HepG2 (cell line): ENCODE measurements around the gene SLC2A8. TPM values are rescaled to one million over a fixed set of nuclear protein-coding genes. Genes with fewer than 3 reads are reported as not detected.

Experiments used
- ARNT2 ChIP-seq: sonication (generic); formaldehyde crosslinking; IDR thresholded peaks from 2 replicates; pipeline ENCODE4 v1.8.0; 2022; ENCODE audit warnings: mild to moderate bottlenecking, low read depth, missing genetic modification reagents, moderate library complexity
- CEBPG ChIP-seq: IDR thresholded peaks from 2 replicates; pipeline ENCODE4 v1.6.1; 2016
- CREM ChIP-seq, 2 experiments: sonication (generic) in 1 of 2; formaldehyde crosslinking in 1 of 2; IDR thresholded peaks; 2 replicates each; pipeline versions ENCODE4 v1.4.0 to v1.6.1; 2016 to 2020; ENCODE audit warnings: antibody characterized with exemption in 1 of 2, mild to moderate bottlenecking in 1 of 2, missing genetic modification reagents in 1 of 2
- CSRNP2 ChIP-seq: sonication (generic); formaldehyde crosslinking; conservative IDR thresholded peaks from 2 replicates; pipeline ENCODE4 v1.8.0; 2022; ENCODE audit warnings: low read depth, missing genetic modification reagents
- GMEB2 ChIP-seq: IDR thresholded peaks from 2 replicates; pipeline ENCODE4 v1.6.1; 2016; ENCODE audit warnings: missing biosample characterization, missing genetic modification reagents, low read depth
- HIVEP1 ChIP-seq: sonication (generic); formaldehyde crosslinking; IDR thresholded peaks from 2 replicates; pipeline ENCODE4 v1.4.0; 2020; ENCODE audit warnings: mild to moderate bottlenecking, missing genetic modification reagents
- HNRNPK ChIP-seq: fragments of 200-400 bp; formaldehyde crosslinking; IDR thresholded peaks from 2 replicates; pipeline ENCODE4 v1.6.1; 2018; ENCODE audit warnings: low read length, low read depth, moderate library complexity, mild to moderate bottlenecking; ENCODE audit not compliant: poor library complexity, severe bottlenecking
- KMT2A ChIP-seq: sonication (generic); formaldehyde crosslinking; IDR thresholded peaks from 2 replicates; pipeline ENCODE4 v1.4.0; 2020; ENCODE audit warnings: missing genetic modification reagents
- MBD4 ChIP-seq: IDR thresholded peaks from 2 replicates; pipeline ENCODE4 v1.6.1; 2012; ENCODE audit warnings: low read length, inconsistent platforms, borderline replicate concordance
- MEIS1 ChIP-seq: sonication (generic); formaldehyde crosslinking; IDR thresholded peaks from 2 replicates; pipeline ENCODE4 v1.9.0; 2021; ENCODE audit warnings: mild to moderate bottlenecking, missing genetic modification reagents, moderate library complexity, borderline replicate concordance
- MIER2 ChIP-seq: IDR thresholded peaks from 2 replicates; pipeline ENCODE4 v1.6.1; 2016; ENCODE audit warnings: missing biosample characterization, missing genetic modification reagents
- RARA ChIP-seq: IDR thresholded peaks from 2 replicates; pipeline ENCODE4 v1.6.1; 2016; ENCODE audit warnings: missing genetic modification reagents, missing compliant biosample characterization
- RFX3 ChIP-seq: IDR thresholded peaks from 2 replicates; pipeline ENCODE4 v1.6.1; 2016; ENCODE audit warnings: missing biosample characterization, missing genetic modification reagents
- SIX4 ChIP-seq: sonication (generic); formaldehyde crosslinking; IDR thresholded peaks from 2 replicates; pipeline ENCODE4 v1.4.0; 2020; ENCODE audit warnings: missing genetic modification reagents
- STAT5B ChIP-seq: sonication (generic); formaldehyde crosslinking; IDR thresholded peaks from 2 replicates; pipeline ENCODE4 v1.4.0; 2020; ENCODE audit warnings: missing genetic modification reagents
- THAP11 ChIP-seq: IDR thresholded peaks from 2 replicates; pipeline ENCODE4 v1.6.1; 2016; ENCODE audit warnings: missing biosample characterization, missing genetic modification reagents
- U2AF1 ChIP-seq: fragments of 200-400 bp; formaldehyde crosslinking; optimal IDR thresholded peaks from 2 replicates; pipeline ENCODE3; 2017; ENCODE audit warnings: mild to moderate bottlenecking, low read depth, low read length
- XRCC5 ChIP-seq: fragments of 200-400 bp; formaldehyde crosslinking; optimal IDR thresholded peaks from 2 replicates; pipeline ENCODE3; 2017; ENCODE audit warnings: mild to moderate bottlenecking, low read length
- ZBTB26 ChIP-seq: IDR thresholded peaks from 2 replicates; pipeline ENCODE4 v1.6.1; 2016; ENCODE audit warnings: missing compliant biosample characterization, missing genetic modification reagents, borderline replicate concordance
- ZNF274 ChIP-seq: sonication (generic); formaldehyde crosslinking; IDR thresholded peaks from 2 replicates; pipeline ENCODE4 v1.5.1; 2020; ENCODE audit warnings: mild to moderate bottlenecking, missing genetic modification reagents
- ZNF333 ChIP-seq: sonication (generic); formaldehyde crosslinking; IDR thresholded peaks from 2 replicates; pipeline ENCODE4 v1.4.0; 2020; ENCODE audit warnings: mild to moderate bottlenecking, missing genetic modification reagents, borderline replicate concordance
- ZNF572 ChIP-seq: sonication (generic); formaldehyde crosslinking; IDR thresholded peaks from 2 replicates; pipeline ENCODE4 v1.5.1; 2020; ENCODE audit warnings: mild to moderate bottlenecking, missing genetic modification reagents
- ZNF616 ChIP-seq: sonication (generic); formaldehyde crosslinking; IDR thresholded peaks from 2 replicates; pipeline ENCODE4 v1.5.0; 2020; ENCODE audit warnings: low read depth, mild to moderate bottlenecking, missing genetic modification reagents
- ZSCAN9 ChIP-seq: IDR thresholded peaks from 2 replicates; pipeline ENCODE4 v1.6.1; 2016; ENCODE audit warnings: borderline replicate concordance
- polyA plus RNA-seq, 8 experiments: library from polyadenylated mRNA; depleted of rRNA in 3 of 8; stranded (reverse) in 7 of 8; unstranded in 1 of 8; fragments of >200 nt; fragmentation: Illumina TruSeq in 4 of 8; extraction: Trizol in 4 of 8; gene quantifications; 2 replicates each; pipeline versions ENCODE4 v1.2.1 to v1.2.3, GENCODE V29; 2011 to 2016; ENCODE audit warnings: low read depth in 4 of 8, missing spikeins in 1 of 8, mixed read lengths in 1 of 8; ENCODE audit not compliant: insufficient read depth in 1 of 8
- total RNA-seq, 5 experiments: library from RNA; depleted of rRNA; stranded (reverse); fragments of >200 nt; fragmentation: Illumina TruSeq; extraction: Trizol; gene quantifications; 2 replicates each; pipeline ENCODE4 v1.2.3, GENCODE V29; 2016; ENCODE audit warnings: low read depth in 1 of 5
- TF ChIP-seq, protein P1 (sequence below): sonication (generic); formaldehyde crosslinking; IDR thresholded peaks from 2 replicates; pipeline ENCODE4 v1.4.0; 2020; ENCODE audit warnings: missing genetic modification reagents

SLC2A8 gene
- total and polyA plus RNA-seq, 2 of the 13 experiments (the other 11 are each of a cell fraction or from before 2014, with no cell fraction given): 22.6 to 48.6 TPM

DNA sequence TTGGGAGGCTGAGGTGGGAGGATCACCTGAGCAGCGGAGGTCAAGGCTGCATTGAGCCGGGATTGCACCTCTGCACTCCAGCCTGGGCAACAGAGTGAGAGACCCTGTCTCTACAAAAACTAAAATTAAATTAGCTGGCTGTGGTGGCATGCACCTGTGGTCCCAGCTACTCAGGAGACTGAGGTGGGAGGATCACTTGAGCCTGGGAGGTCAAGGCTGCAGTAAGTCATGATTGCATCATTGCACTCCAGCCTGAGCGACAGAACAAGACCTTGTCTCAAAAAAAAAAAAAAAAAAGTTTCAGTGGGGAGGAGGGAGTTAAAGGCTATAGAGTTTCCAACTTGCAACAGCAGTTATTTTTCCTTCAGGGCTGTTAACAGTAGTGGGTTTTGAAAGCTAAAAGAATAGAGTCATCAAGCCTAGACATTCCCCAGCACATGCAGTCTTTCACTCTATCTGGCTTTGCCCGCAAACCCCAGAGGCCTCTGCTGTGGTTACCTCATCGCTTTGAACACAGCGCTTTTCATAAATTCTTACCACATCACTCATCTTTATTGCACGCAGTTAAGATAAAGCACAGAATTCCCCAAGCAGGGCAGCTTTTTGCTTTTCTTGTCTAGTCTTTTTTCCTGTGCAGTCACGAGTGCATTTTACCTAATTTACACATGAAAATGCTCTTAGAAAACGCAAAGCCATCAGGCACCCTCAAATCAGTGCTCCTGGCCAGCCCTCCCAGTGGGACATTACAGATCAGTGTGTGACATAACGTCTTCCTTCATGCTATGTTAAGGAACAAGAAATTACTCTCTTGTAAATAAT, 8.7 kb upstream of the SLC2A8 start (continued):
- TF ChIP-seq, protein P1, sequence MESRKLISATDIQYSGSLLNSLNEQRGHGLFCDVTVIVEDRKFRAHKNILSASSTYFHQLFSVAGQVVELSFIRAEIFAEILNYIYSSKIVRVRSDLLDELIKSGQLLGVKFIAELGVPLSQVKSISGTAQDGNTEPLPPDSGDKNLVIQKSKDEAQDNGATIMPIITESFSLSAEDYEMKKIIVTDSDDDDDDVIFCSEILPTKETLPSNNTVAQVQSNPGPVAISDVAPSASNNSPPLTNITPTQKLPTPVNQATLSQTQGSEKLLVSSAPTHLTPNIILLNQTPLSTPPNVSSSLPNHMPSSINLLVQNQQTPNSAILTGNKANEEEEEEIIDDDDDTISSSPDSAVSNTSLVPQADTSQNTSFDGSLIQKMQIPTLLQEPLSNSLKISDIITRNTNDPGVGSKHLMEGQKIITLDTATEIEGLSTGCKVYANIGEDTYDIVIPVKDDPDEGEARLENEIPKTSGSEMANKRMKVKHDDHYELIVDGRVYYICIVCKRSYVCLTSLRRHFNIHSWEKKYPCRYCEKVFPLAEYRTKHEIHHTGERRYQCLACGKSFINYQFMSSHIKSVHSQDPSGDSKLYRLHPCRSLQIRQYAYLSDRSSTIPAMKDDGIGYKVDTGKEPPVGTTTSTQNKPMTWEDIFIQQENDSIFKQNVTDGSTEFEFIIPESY (CRISPR knock-in tag): peak; percentile 46; the same call in 1 of the 2 replicates
- no peak for TF ChIP-seq MIER2 (CRISPR knock-in tag)
- TF ChIP-seq HIVEP1: no peak
- TF ChIP-seq ZSCAN9 (CRISPR knock-in tag): no peak
- TF ChIP-seq KMT2A (CRISPR knock-in tag): no peak
- no peak for TF ChIP-seq SIX4
- no peak for TF ChIP-seq RFX3
- no peak for TF ChIP-seq XRCC5
- TF ChIP-seq MEIS1: no peak
- no peak for TF ChIP-seq HNRNPK
- TF ChIP-seq STAT5B: no peak
- no peak for TF ChIP-seq ZNF333
- TF ChIP-seq THAP11: peak; percentile 51
- no peak for TF ChIP-seq ZNF616
- TF ChIP-seq ARNT2 (CRISPR knock-in tag): peak; percentile 16; the same call in 1 of the 2 replicates
- peak; percentile 83 for TF ChIP-seq CEBPG
- no peak for TF ChIP-seq GMEB2 (CRISPR knock-in tag)
- no peak for TF ChIP-seq ZBTB26 (CRISPR knock-in tag)
- TF ChIP-seq ZNF274: no peak
- TF ChIP-seq CSRNP2 (CRISPR knock-in tag): no peak
- no peak for TF ChIP-seq ZNF572 (CRISPR knock-in tag)
- TF ChIP-seq MBD4: no peak
- TF ChIP-seq U2AF1: no peak
- TF ChIP-seq RARA (CRISPR knock-in tag): peak; percentile 59
- peak; percentile 72; the same call in 1 of the 2 replicates for TF ChIP-seq CREM (IDR thresholded peaks at IDR 0.05)
- TF ChIP-seq CREM (CRISPR knock-in tag; IDR thresholded peaks at IDR 0.05): no peak
